Fibroblast of skin of right quadriceps (primary cell): ENCODE data around the gene AP4S1.

Source experiments
- DNase-seq: peaks from one replicate; pipeline ENCODE4 v3.0.0-alpha.2; 2013

AP4S1 gene

DNA sequence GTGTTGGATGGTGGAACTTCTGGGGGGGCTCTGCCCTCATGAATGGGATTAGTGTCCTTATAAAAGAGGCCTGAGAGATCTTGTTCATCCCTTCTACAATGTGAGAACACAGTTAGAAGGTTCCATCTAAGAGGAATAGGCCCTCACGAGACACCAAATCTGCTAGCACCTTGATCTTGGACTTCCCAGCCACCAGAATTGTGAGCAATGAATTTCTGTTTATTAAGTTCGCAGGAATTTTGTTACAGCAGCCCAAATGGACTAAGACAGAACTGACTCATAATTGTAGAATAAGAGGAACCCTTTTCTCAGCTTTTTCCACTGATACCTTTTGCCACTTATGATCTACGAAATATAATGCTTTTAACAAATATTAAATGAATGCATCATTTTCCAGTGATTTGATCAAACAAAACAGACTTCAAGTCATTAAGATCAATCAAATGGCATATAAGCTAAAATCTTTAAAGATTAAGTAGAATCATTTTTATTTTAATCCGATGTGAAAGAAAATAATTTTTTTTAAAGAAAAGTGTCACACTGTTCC lies 113.9 kb downstream of the AP4S1 start:
- DNase-seq, result no peak

DNA sequence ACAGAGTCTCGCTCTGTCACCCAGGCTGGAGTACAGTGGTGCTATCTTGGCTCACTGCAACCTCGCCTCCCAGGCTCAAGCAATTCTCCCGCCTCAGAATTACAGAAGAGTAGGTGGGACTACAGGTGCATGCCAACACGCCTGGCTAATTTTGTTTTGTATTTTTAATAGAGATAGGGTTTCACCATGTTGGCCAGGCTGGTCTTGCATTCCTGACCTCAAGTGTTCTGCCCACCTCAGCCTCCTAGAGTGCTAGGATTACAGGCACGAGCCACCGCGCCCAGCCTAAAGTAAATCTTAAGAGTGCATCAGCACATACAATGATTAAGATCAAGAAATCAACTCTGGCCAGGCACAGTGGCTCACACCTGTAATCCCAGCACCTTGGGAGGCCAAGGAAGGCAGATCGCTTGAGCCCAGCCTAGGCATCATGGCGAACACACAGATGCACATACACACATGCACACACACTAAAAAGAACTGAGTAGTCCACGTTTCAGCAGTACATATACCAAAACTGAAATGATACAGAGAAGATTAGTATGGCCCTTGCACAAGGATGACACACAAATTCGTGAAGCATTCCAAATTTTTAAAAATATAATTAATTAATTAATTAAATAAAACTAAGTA lies 117.1 kb downstream of the AP4S1 start:
- DNase-seq, result no peak
